Neural cell (in vitro differentiated cells): ENCODE data around the gene GSTA1. TPM values are rescaled to one million over a fixed set of nuclear protein-coding genes. Genes with fewer than 3 reads are reported as not detected.
"Not testable (repeated sequence)": the region's sequence is repeated elsewhere in the genome, so short reads cannot be mapped to it uniquely, and the experiment has no call there.

Experiments used
- H2AFZ ChIP-seq: fragments of 200-600, 300-800 bp; sonication (generic), shearing (Covaris generic); 2 replicates; pipeline ENCODE4 v1.6.0; 2014; ENCODE audit warnings: low read depth, mild to moderate bottlenecking, antibody characterized with exemption, low read length, moderate library complexity
- H3F3A ChIP-seq: fragments of 200-600 bp; shearing (Covaris generic); 2 replicates; pipeline ENCODE4 v1.6.1; 2016; ENCODE audit warnings: mild to moderate bottlenecking, moderate library complexity, mixed read lengths, antibody characterized with exemption, low read length; ENCODE audit not compliant: insufficient read depth, poor library complexity, severe bottlenecking
- H3K27ac ChIP-seq: fragments of 200-600, 300-800 bp; sonication (generic), shearing (Covaris generic); 2 replicates; pipeline ENCODE4 v1.5.1; 2014; ENCODE audit warnings: mild to moderate bottlenecking, low read length, moderate library complexity
- H3K27me3 ChIP-seq: fragments of 300-800, 200-600 bp; sonication (generic), shearing (Covaris generic); 2 replicates; pipeline ENCODE4 v1.6.0; 2014; ENCODE audit warnings: mild to moderate bottlenecking, low read depth, low read length, moderate library complexity; ENCODE audit not compliant: insufficient read depth
- H3K36me3 ChIP-seq: fragments of 300-800, 200-600 bp; sonication (generic), shearing (Covaris generic); 2 replicates; pipeline ENCODE4 v1.5.1; 2014; ENCODE audit warnings: mild to moderate bottlenecking, antibody characterized with exemption, low read length, moderate library complexity; ENCODE audit not compliant: insufficient read depth
- H3K4me2 ChIP-seq: fragments of 300-800, 200-600 bp; sonication (generic), shearing (Covaris generic); 2 replicates; pipeline ENCODE4 v1.6.0; 2014; ENCODE audit warnings: mild to moderate bottlenecking, low read length
- H3K4me3 ChIP-seq: fragments of 300-800, 200-600 bp; sonication (generic), shearing (Covaris generic); 2 replicates; pipeline ENCODE4 v1.5.1; 2014; ENCODE audit warnings: mild to moderate bottlenecking, low read length, moderate library complexity
- H3K79me2 ChIP-seq: fragments of 200-600 bp; shearing (Covaris generic); replicated peaks from 2 replicates; pipeline ENCODE4 v1.6.0; 2014; ENCODE audit warnings: mild to moderate bottlenecking, low read length, moderate library complexity; ENCODE audit not compliant: insufficient read depth
- H3K9ac ChIP-seq: fragments of 300-800, 200-600 bp; sonication (generic), shearing (Covaris generic); 2 replicates; pipeline ENCODE4 v1.6.1; 2016; ENCODE audit warnings: mild to moderate bottlenecking, low read length, mixed read lengths
- H3K9me2 ChIP-seq: fragments of 200-600 bp; shearing (Covaris generic); 2 replicates; pipeline ENCODE4 v1.6.1; 2016; ENCODE audit warnings: mild to moderate bottlenecking, low read length, mixed read lengths; ENCODE audit not compliant: insufficient read depth
- H3K9me3 ChIP-seq: fragments of 200-600, 300-800 bp; sonication (generic), shearing (Covaris generic); 2 replicates; pipeline ENCODE4 v1.6.1; 2016; ENCODE audit warnings: mild to moderate bottlenecking, mixed run types, low read length, moderate library complexity, mixed read lengths
- H4K20me1 ChIP-seq: fragments of 200-600 bp; shearing (Covaris generic); 2 replicates; pipeline ENCODE4 v1.6.1; 2016; ENCODE audit warnings: mild to moderate bottlenecking, mixed run types; ENCODE audit not compliant: insufficient read depth
- CTCF ChIP-seq: fragments of 450-650 bp; IDR thresholded peaks from 2 replicates; pipeline ENCODE4 v1.5.1; 2014; ENCODE audit warnings: antibody characterized with exemption, mild to moderate bottlenecking, moderate library complexity; ENCODE audit not compliant: poor library complexity, severe bottlenecking
- EP300 ChIP-seq: fragments of 450-650 bp; conservative IDR thresholded peaks from 2 replicates; pipeline ENCODE4 v1.6.1; 2014; ENCODE audit warnings: antibody characterized with exemption, mild to moderate bottlenecking, moderate library complexity; ENCODE audit not compliant: poor library complexity, severe bottlenecking
- EZH2 ChIP-seq: fragments of 200-600, 300-800 bp; shearing (Covaris generic), sonication (generic); IDR thresholded peaks from 2 replicates; pipeline ENCODE4 v1.6.1; 2014; ENCODE audit warnings: antibody characterized with exemption, low read length, borderline replicate concordance, mild to moderate bottlenecking; ENCODE audit not compliant: insufficient read depth, poor library complexity, severe bottlenecking
- MXI1 ChIP-seq: fragments of 450-650 bp; conservative IDR thresholded peaks from 2 replicates; pipeline ENCODE4 v1.6.1; 2014; ENCODE audit warnings: antibody characterized with exemption, mild to moderate bottlenecking; ENCODE audit not compliant: poor library complexity, severe bottlenecking
- POLR2AphosphoS5 ChIP-seq: IDR thresholded peaks from 2 replicates; pipeline ENCODE4 v1.6.1; 2012
- RAD21 ChIP-seq: fragments of 450-650 bp; conservative IDR thresholded peaks from 2 replicates; pipeline ENCODE4 v1.6.1; 2014; ENCODE audit warnings: antibody characterized with exemption, mild to moderate bottlenecking, moderate library complexity
- REST ChIP-seq: IDR thresholded peaks from 2 replicates; pipeline ENCODE4 v1.6.1; 2012; ENCODE audit warnings: borderline replicate concordance
- TAF1 ChIP-seq: IDR thresholded peaks from 2 replicates; pipeline ENCODE4 v1.6.1; 2012; ENCODE audit warnings: low read depth
- polyA plus RNA-seq: library from polyadenylated mRNA; depleted of rRNA; stranded (reverse); fragments of >200 nt; gene quantifications from 2 replicates; pipeline ENCODE4 v1.2.3, GENCODE V29; 2014

GSTA1 gene
- polyA plus RNA-seq, 1 donor from 2014 or later = not detected

- Histone ChIP-seq H3K36me3 (no peaks in the 10 kb centered on the region), H3K4me3 (no peak overlapping the region), H3K9ac (no peak overlapping the region), H3K79me2 (no peaks in the 10 kb centered on the region), H3K9me3 (no peaks in the 10 kb centered on the region), H3K27me3 (no peaks in the 10 kb centered on the region), H3F3A (no peaks in the 10 kb centered on the region), H4K20me1 (no peaks in the 10 kb centered on the region), H3K27ac (no peak overlapping the region), H2AFZ (no peak overlapping the region), H3K9me2 (no peaks in the 10 kb centered on the region), H3K4me2 (no peak overlapping the region)
- TF ChIP-seq MXI1 (no peak), POLR2AphosphoS5 (no peak), REST (no peak)
Observed at GRCh38 chr6:52829046-52829817, 25.6 kb upstream of the GSTA1 start.

GRCh38 chr6:52828621-52829020, 25.0 kb upstream of the GSTA1 start:
- not testable (repeated sequence) for H3K9ac ChIP-seq, H4K20me1 ChIP-seq, H3K79me2 ChIP-seq, H3F3A ChIP-seq, H3K4me2 ChIP-seq, H2AFZ ChIP-seq, H3K9me2 ChIP-seq, H3K27me3 ChIP-seq, H3K36me3 ChIP-seq, H3K4me3 ChIP-seq, H3K9me3 ChIP-seq, H3K27ac ChIP-seq

GRCh38 chr6:52827073-52827783, 23.6 kb upstream of the GSTA1 start:
- H3K79me2 ChIP-seq, H2AFZ ChIP-seq, H3K9me2 ChIP-seq, H3K9me3 ChIP-seq, H3K27ac ChIP-seq, H3K4me3 ChIP-seq, H3K9ac ChIP-seq, H3K27me3 ChIP-seq, H3F3A ChIP-seq, H3K36me3 ChIP-seq, H3K4me2 ChIP-seq, H4K20me1 ChIP-seq: not testable (repeated sequence)

GRCh38 chr6:52826513-52826912, 22.9 kb upstream of the GSTA1 start:
- Histone ChIP-seq H2AFZ (no peak overlapping the region), H3F3A (no peaks in the 10 kb centered on the region), H3K4me3 (no peak overlapping the region), H3K4me2 (no peak overlapping the region), H3K79me2 (no peaks in the 10 kb centered on the region), H4K20me1 (no peaks in the 10 kb centered on the region), H3K36me3 (no peaks in the 10 kb centered on the region), H3K9ac (no peak overlapping the region), H3K27me3 (no peaks in the 10 kb centered on the region), H3K9me3 (no peaks in the 10 kb centered on the region), H3K9me2 (no peaks in the 10 kb centered on the region), H3K27ac (no peak overlapping the region)
- TF ChIP-seq MXI1 = no peak
- TF ChIP-seq POLR2AphosphoS5 = no peak
- TF ChIP-seq TAF1 = no peak
- no peak for TF ChIP-seq EZH2
- TF ChIP-seq CTCF = no peak
- no peak for TF ChIP-seq RAD21
- TF ChIP-seq EP300 = no peak
- TF ChIP-seq REST = no peak
